Islet of Langerhans (tissue), 1 donor: ENCODE measurements around the gene SALL3.
"Not testable (repeated sequence)": the region's sequence is repeated elsewhere in the genome, so short reads cannot be mapped to it uniquely, and the experiment has no call there.

Experiments
- FAIRE-seq: peaks from one replicate; lab custom pipeline; 2011; peaks lifted over from hg19 to GRCh38; lab: Jason Lieb, UNC

The SALL3 gene

GRCh38 chr18:78979730-78980278, at the start of gene SALL3:
Gene SALL3 (plus strand): TSS chr18:78979818. CDS start chr18:78980275, 457 bp downstream.
- FAIRE-seq = no peak

GRCh38 chr18:78932281-78932680, 47.3 kb upstream of the SALL3 start:
- no peak for FAIRE-seq

- no peak for FAIRE-seq
Observed at GRCh38 chr18:78934003-78934402, 45.6 kb upstream of the SALL3 start.

- FAIRE-seq = no peak
Observed at GRCh38 chr18:78934551-78935225, 44.9 kb upstream of the SALL3 start.

- no peak for FAIRE-seq
Observed at GRCh38 chr18:78935406-78935805, 44.2 kb upstream of the SALL3 start.

- no peak for FAIRE-seq
Observed at GRCh38 chr18:78936251-78937005, 43.2 kb upstream of the SALL3 start.

- no peak for FAIRE-seq
Observed at GRCh38 chr18:78937166-78937565, 42.5 kb upstream of the SALL3 start.

- FAIRE-seq = no peak
Observed at GRCh38 chr18:78939105-78939504, 40.5 kb upstream of the SALL3 start.

- FAIRE-seq = no peak
Observed at GRCh38 chr18:78939734-78940494, 39.7 kb upstream of the SALL3 start.

- not testable (repeated sequence) for FAIRE-seq
Observed at GRCh38 chr18:78942236-78942635, 37.4 kb upstream of the SALL3 start.

GRCh38 chr18:78945628-78946027, 34.0 kb upstream of the SALL3 start:
- FAIRE-seq = no peak

GRCh38 chr18:78947291-78947690, 32.3 kb upstream of the SALL3 start:
- FAIRE-seq = no peak

- no peak for FAIRE-seq
Observed at GRCh38 chr18:78948221-78948620, 31.4 kb upstream of the SALL3 start.

- FAIRE-seq = no peak
Observed at GRCh38 chr18:78948707-78949106, 30.9 kb upstream of the SALL3 start.

- no peak for FAIRE-seq
Observed at GRCh38 chr18:78949216-78949615, 30.4 kb upstream of the SALL3 start.

GRCh38 chr18:78950386-78950785, 29.2 kb upstream of the SALL3 start:
- no peak for FAIRE-seq

GRCh38 chr18:78953566-78953965, 26.1 kb upstream of the SALL3 start:
- FAIRE-seq = no peak

- FAIRE-seq = no peak
Observed at GRCh38 chr18:78955051-78955450, 24.6 kb upstream of the SALL3 start.

- FAIRE-seq = no peak
Observed at GRCh38 chr18:78957140-78957539, 22.5 kb upstream of the SALL3 start.

GRCh38 chr18:78960709-78961108, 18.9 kb upstream of the SALL3 start:
- no peak for FAIRE-seq

GRCh38 chr18:78962098-78962497, 17.5 kb upstream of the SALL3 start:
- FAIRE-seq = no peak

- not testable (repeated sequence) for FAIRE-seq
Observed at GRCh38 chr18:78964727-78965126, 14.9 kb upstream of the SALL3 start.

GRCh38 chr18:78965260-78965659, 14.4 kb upstream of the SALL3 start:
- FAIRE-seq = no peak
